NCI-H2029 treated with DMSO at 0.1 percent for 48 hours (cell line): Measurements from ENCODE around the gene SLC39A9.
"Not testable (repeated sequence)": the region's sequence is repeated elsewhere in the genome, so short reads cannot be mapped to it uniquely, and the experiment has no call there.

Source experiments
- DNase-seq: peaks from one replicate; lab custom pipeline; 2025; lab: John Stamatoyannopoulos, UW

SLC39A9 gene

GRCh38 chr14:69370061-69370460 lies 28.4 kb upstream of the SLC39A9 start:
- no peak for DNase-seq

GRCh38 chr14:69372146-69372545 lies 26.3 kb upstream of the SLC39A9 start:
- no peak for DNase-seq

GRCh38 chr14:69373104-69373503 lies 25.4 kb upstream of the SLC39A9 start:
- no peak for DNase-seq

GRCh38 chr14:69374235-69374634 lies 24.3 kb upstream of the SLC39A9 start:
- no peak for DNase-seq

- DNase-seq = no peak
Observed at GRCh38 chr14:69375182-69375581, 23.3 kb upstream of the SLC39A9 start.

GRCh38 chr14:69375722-69376121 lies 22.8 kb upstream of the SLC39A9 start:
- DNase-seq = no peak

GRCh38 chr14:69376439-69376838 lies 22.1 kb upstream of the SLC39A9 start:
- no peak for DNase-seq

GRCh38 chr14:69378274-69378673 lies 20.2 kb upstream of the SLC39A9 start:
- DNase-seq = no peak

GRCh38 chr14:69387311-69387710 lies 11.2 kb upstream of the SLC39A9 start:
- no peak for DNase-seq

GRCh38 chr14:69391400-69391799 lies 7.1 kb upstream of the SLC39A9 start:
- DNase-seq = not testable (repeated sequence)

GRCh38 chr14:69392481-69392880 lies 6.0 kb upstream of the SLC39A9 start:
- DNase-seq = no peak

- no peak for DNase-seq
Observed at GRCh38 chr14:69395929-69396328, 2.6 kb upstream of the SLC39A9 start.

- no peak for DNase-seq
Observed at GRCh38 chr14:69398818-69399210, 322 bp downstream of the SLC39A9 start.

GRCh38 chr14:69399750-69400149 lies 1.3 kb downstream of the SLC39A9 start:
- no peak for DNase-seq

- DNase-seq = no peak
Observed at GRCh38 chr14:69400154-69400553, 1.7 kb downstream of the SLC39A9 start.

GRCh38 chr14:69401841-69402240 lies 3.3 kb downstream of the SLC39A9 start:
- DNase-seq = no peak

- no peak for DNase-seq
Observed at GRCh38 chr14:69404478-69404877, 6.0 kb downstream of the SLC39A9 start.

- no peak for DNase-seq
Observed at GRCh38 chr14:69404883-69405282, 6.4 kb downstream of the SLC39A9 start.

GRCh38 chr14:69405762-69406161 lies 7.3 kb downstream of the SLC39A9 start:
- no peak for DNase-seq

GRCh38 chr14:69408331-69408960 lies 10.0 kb downstream of the SLC39A9 start:
- DNase-seq = no peak

GRCh38 chr14:69413483-69413882 lies 15.0 kb downstream of the SLC39A9 start:
- no peak for DNase-seq

- not testable (repeated sequence) for DNase-seq
Observed at GRCh38 chr14:69416087-69416486, 17.6 kb downstream of the SLC39A9 start.

GRCh38 chr14:69423279-69423678 lies 24.8 kb downstream of the SLC39A9 start:
- DNase-seq = no peak

GRCh38 chr14:69424149-69424923 lies 25.8 kb downstream of the SLC39A9 start:
- DNase-seq = no peak
